ENCODE measurements around the gene TGM2.

TGM2 gene

GRCh38 chr20:38130687-38131587, 34.1 kb downstream of the TGM2 start:
- DNase-seq: no peak

GRCh38 chr20:38129893-38130609, 35.0 kb downstream of the TGM2 start:
- DNase-seq: no peak

- DNase-seq: no peak
Observed at GRCh38 chr20:38129248-38129865, 35.7 kb downstream of the TGM2 start.

GRCh38 chr20:38128691-38129090, 36.4 kb downstream of the TGM2 start:
- DNase-seq: no peak

GRCh38 chr20:38127920-38128528, 37.0 kb downstream of the TGM2 start:
- no peak for DNase-seq

- DNase-seq: no peak
Observed at GRCh38 chr20:38126932-38127621, 38.0 kb downstream of the TGM2 start.

- DNase-seq: no peak
Observed at GRCh38 chr20:38126146-38126921, 38.7 kb downstream of the TGM2 start.

GRCh38 chr20:38125157-38126056, 39.7 kb downstream of the TGM2 start:
- DNase-seq: no peak

GRCh38 chr20:38123021-38123587, 42.0 kb downstream of the TGM2 start:
- DNase-seq: no peak

- DNase-seq: no peak
Observed at GRCh38 chr20:38121741-38122140, 43.3 kb downstream of the TGM2 start.

- DNase-seq: no peak
Observed at GRCh38 chr20:38120625-38120988, 44.5 kb downstream of the TGM2 start.

- no peak for DNase-seq
Observed at GRCh38 chr20:38119446-38119845, 45.6 kb downstream of the TGM2 start.

GRCh38 chr20:38117635-38118034, 47.4 kb downstream of the TGM2 start:
- no peak for DNase-seq

GRCh38 chr20:38117205-38117604, 47.9 kb downstream of the TGM2 start:
- DNase-seq: no peak

GRCh38 chr20:38116409-38117165, 48.5 kb downstream of the TGM2 start:
- DNase-seq: no peak

GRCh38 chr20:38115896-38116295, 49.2 kb downstream of the TGM2 start:
- no peak for DNase-seq

GRCh38 chr20:38115205-38115604, 49.9 kb downstream of the TGM2 start:
- DNase-seq: no peak

- no peak for DNase-seq
Observed at GRCh38 chr20:38114353-38114791, 50.7 kb downstream of the TGM2 start.

All from inflammatory macrophage treated with lipopolysaccharide for 1 hour (primary cell).